Activated B cell treated with CpG ODN at 0.5 μM for 24 hours (primary cell): Measurements from ENCODE around the gene MGLL. TPM values are rescaled to one million over a fixed set of nuclear protein-coding genes. Genes with fewer than 3 reads are reported as not detected.

Experiments used
- ATAC-seq: fragments of 200-7000 bp; cut with Tn5 transposase; one replicate; pipeline ENCODE4 v1.10.0; 2021; ENCODE audit warnings: low read depth, mild to moderate bottlenecking, moderate library complexity
- CTCF ChIA-PET: fragments of 350-600 bp; sonication (Branson Sonifier 250); formaldehyde crosslinking; loops from one replicate; lab custom pipeline; 2021; ENCODE audit warnings: antibody characterized with exemption; lab: Charles Lee
- POLR2A ChIA-PET: fragments of 350-600 bp; sonication (Branson Sonifier 250); formaldehyde crosslinking; loops from one replicate; lab custom pipeline; 2021; ENCODE audit warnings: antibody characterized with exemption; lab: Charles Lee
- DNase-seq: peaks from one replicate; pipeline ENCODE4 v3.0.0; 2022
- H3K27ac Mint-ChIP-seq: one replicate; pipeline ENCODE4 v1.8.0; 2020; ENCODE audit warnings: mixed read lengths
- H3K27me3 Mint-ChIP-seq: one replicate; pipeline ENCODE4 v1.8.0; 2021; ENCODE audit warnings: mixed read lengths
- H3K36me3 Mint-ChIP-seq: one replicate; pipeline ENCODE4 v1.8.0; 2021; ENCODE audit warnings: low read depth, mixed read lengths
- H3K4me1 Mint-ChIP-seq: one replicate; pipeline ENCODE4 v1.8.0; 2021; ENCODE audit warnings: mixed read lengths
- H3K4me3 Mint-ChIP-seq: one replicate; pipeline ENCODE4 v1.8.0; 2020; ENCODE audit warnings: mild to moderate bottlenecking, mixed read lengths
- H3K9me3 Mint-ChIP-seq: one replicate; pipeline ENCODE4 v1.8.0; 2020; ENCODE audit warnings: mixed read lengths
- CTCF ChIP-seq: fragments of 200-600 bp; IDR thresholded peaks from one replicate; pipeline ENCODE4 v1.8.0; 2022; ENCODE audit warnings: antibody characterized with exemption, mild to moderate bottlenecking
- intact Hi-C: fragments of 100-400 bp; cut with micrococcal nuclease; formaldehyde crosslinking; loops from one replicate; pipeline ENCODE4 v1.15.1; 2024
- total RNA-seq: library from RNA; stranded (reverse); gene quantifications from 2 replicates; pipeline ENCODE4 v1.2.3, GENCODE V29; 2022

Gene MGLL
- total RNA-seq, 1 donor from 2014 or later: 19.1 TPM

GRCh38 chr3:127860211-127860696, 37.9 kb upstream of the MGLL start:
- ATAC-seq: no peak
- H3K36me3 Mint-ChIP-seq: no peaks in the 10 kb centered on the region
- POLR2A ChIA-PET: no interaction called here
- H3K9me3 Mint-ChIP-seq: no peaks in the 10 kb centered on the region
- intact Hi-C loops: no loop called here
- DNase-seq: no peak
- TF ChIP-seq CTCF: no peak
- H3K4me3 Mint-ChIP-seq: no peak overlapping the region
- no peak overlapping the region for H3K27ac Mint-ChIP-seq
- CTCF ChIA-PET: no interaction called here
- no peaks in the 10 kb centered on the region for H3K27me3 Mint-ChIP-seq
- no peaks in the 10 kb centered on the region for H3K4me1 Mint-ChIP-seq

DNA sequence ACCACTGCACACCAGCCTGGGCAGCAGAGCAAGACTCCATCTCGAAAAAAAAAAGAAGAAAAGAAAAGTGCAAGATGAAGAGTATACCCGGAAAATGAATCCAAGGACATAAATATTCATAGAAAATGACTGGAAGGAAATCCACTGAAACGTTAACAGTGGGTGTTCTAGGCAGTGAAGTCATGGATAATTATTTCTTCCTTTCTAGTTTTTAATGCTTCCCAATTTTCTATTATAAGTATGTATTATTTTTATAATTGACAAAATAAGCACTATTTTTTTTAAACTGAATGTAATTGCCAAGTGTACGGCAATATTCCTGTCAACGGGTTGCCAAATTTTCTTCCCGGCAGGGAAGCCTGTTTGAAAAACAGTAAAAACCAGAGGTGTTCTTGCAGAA, 37.4 kb upstream of the MGLL start:
- POLR2A ChIA-PET: no interaction called here
- Mint-ChIP-seq H3K27ac (no peak overlapping the region), H3K9me3 (no peaks in the 10 kb centered on the region), H3K4me1 (no peaks in the 10 kb centered on the region), H3K4me3 (no peak overlapping the region), H3K27me3 (no peaks in the 10 kb centered on the region), H3K36me3 (no peaks in the 10 kb centered on the region)
- intact Hi-C loops: no loop called here
- ATAC-seq (no peak), DNase-seq (no peak)
- no peak for TF ChIP-seq CTCF
- CTCF ChIA-PET: no interaction called here

DNA sequence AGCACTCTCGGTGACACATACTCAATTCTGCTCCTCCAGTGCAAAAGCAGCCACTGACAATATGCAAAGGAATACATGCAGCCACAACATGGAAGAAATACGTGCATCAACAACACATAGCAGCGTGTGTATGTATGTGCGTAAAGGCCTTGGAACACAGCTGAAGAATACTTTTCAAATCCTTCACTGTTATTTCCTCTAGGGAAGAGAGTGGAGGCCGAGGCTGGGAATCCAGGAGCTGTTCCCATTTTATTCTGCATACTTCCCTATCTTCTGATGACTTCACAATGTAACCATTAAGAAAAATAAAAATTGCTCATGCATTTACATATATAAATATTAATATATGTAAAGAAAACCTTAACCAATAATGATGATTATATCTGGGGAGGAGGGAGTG, 36.6 kb upstream of the MGLL start:
- Mint-ChIP-seq H3K27me3 (no peaks in the 10 kb centered on the region), H3K36me3 (no peaks in the 10 kb centered on the region), H3K9me3 (no peaks in the 10 kb centered on the region), H3K4me1 (no peaks in the 10 kb centered on the region), H3K27ac (no peak overlapping the region), H3K4me3 (no peak overlapping the region)
- no peak for DNase-seq
- ATAC-seq: no peak
- CTCF ChIA-PET: no interaction called here
- no peak for TF ChIP-seq CTCF
- POLR2A ChIA-PET: no interaction called here
- intact Hi-C loops: no loop called here

DNA sequence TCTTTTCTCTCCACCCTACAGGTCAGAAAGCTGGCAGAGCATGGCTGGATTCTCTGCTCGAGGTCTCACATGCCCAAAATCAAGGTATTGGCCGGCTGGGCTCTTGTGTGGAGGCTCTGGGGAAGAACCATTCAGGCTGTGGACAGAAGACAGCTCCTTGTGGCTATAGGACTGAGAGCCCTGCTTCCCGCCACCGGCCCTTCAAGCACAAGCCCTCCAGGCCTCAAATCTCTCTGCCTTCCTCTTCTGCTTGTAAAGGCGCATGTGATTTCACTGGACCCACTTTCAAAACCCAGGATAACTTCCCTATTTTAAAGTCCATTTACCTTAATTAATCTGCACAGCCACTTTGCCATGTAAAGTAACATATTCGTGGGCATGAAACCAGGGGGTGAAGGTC, 36.2 kb upstream of the MGLL start:
- no peak overlapping the region for H3K4me3 Mint-ChIP-seq
- ATAC-seq (no peak), DNase-seq (no peak)
- no peak for TF ChIP-seq CTCF
- H3K36me3 Mint-ChIP-seq: no peaks in the 10 kb centered on the region
- H3K4me1 Mint-ChIP-seq: no peaks in the 10 kb centered on the region
- intact Hi-C loops: no loop called here
- no peaks in the 10 kb centered on the region for H3K27me3 Mint-ChIP-seq
- POLR2A ChIA-PET: no interaction called here
- no peaks in the 10 kb centered on the region for H3K9me3 Mint-ChIP-seq
- CTCF ChIA-PET: interaction anchor here (1.7 kb wide), 1 partner anchor 114 kb away, joined by 4 read pairs; no protein-coding TSS in a partner anchor
- H3K27ac Mint-ChIP-seq: no peak overlapping the region

DNA sequence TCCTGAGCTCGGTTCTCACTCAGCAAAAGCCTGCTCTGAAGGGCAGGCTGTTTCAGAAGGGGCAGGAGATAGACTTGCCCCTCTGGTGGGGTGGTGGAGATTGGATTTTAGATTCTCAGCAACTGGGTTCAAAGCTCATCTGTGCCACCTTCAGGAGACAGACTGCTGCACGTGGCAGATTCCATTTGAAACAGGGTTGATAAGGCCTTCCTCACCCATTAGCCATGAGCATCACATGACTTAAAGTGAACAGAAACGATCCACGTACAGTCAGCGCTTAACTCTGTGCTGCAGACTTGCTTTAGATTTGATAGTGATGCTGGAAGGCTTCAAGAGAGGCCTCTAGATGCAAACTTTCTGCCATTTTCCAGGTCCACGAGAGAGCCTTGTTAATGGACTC, 35.0 kb upstream of the MGLL start:
- no peak overlapping the region for H3K4me3 Mint-ChIP-seq
- no peak overlapping the region for H3K27ac Mint-ChIP-seq
- intact Hi-C loops: loop anchor here (1.0 to 2.0 kb wide), 3 partner anchors 66 to 205 kb away; no protein-coding TSS in a partner anchor
- DNase-seq: no peak
- peak; percentile 64 for ATAC-seq
- ChIA-PET CTCF (interaction anchor here (1.1 to 1.7 kb wide), 3 partner anchors 108 to 206 kb away, joined by 3 to 4 read pairs (median 4); no protein-coding TSS in a partner anchor), POLR2A (interaction anchor here (1.1 kb wide), 1 partner anchor 22 kb away, joined by 3 read pairs; no protein-coding TSS in a partner anchor)
- no peak for TF ChIP-seq CTCF
- H3K4me1 Mint-ChIP-seq: no peaks in the 10 kb centered on the region
- H3K27me3 Mint-ChIP-seq: no peaks in the 10 kb centered on the region
- H3K9me3 Mint-ChIP-seq: no peaks in the 10 kb centered on the region
- H3K36me3 Mint-ChIP-seq: no peaks in the 10 kb centered on the region
